SK-N-SH (cell line): ENCODE measurements around the gene PASK. TPM values are rescaled to one million over a fixed set of nuclear protein-coding genes. Genes with fewer than 3 reads are reported as not detected.

ENCODE experiments used
- CTCF ChIA-PET: fragments of 300-600, 350-600 bp; formaldehyde crosslinking; extraction: SDS; loops from one replicate; lab custom pipeline; 2021; lab: Yijun Ruan, JAX
- POLR2A ChIA-PET: fragments of 350-600 bp; sonication (Branson Sonifier 250); formaldehyde crosslinking; extraction: SDS; loops from one replicate; lab custom pipeline; 2020; ENCODE audit warnings: antibody characterized with exemption, inconsistent platforms; lab: Yijun Ruan, JAX
- DNase-seq: peaks from one replicate; pipeline ENCODE4 v3.0.0; 2012
- H2AFZ ChIP-seq: fragments of 200-600 bp; sonication (generic); 2 replicates; pipeline ENCODE4 v1.8.1; 2016; ENCODE audit warnings: antibody characterized with exemption, mild to moderate bottlenecking, low read depth
- H3F3A ChIP-seq: fragments of 200-600 bp; sonication (generic); replicated peaks from 2 replicates; pipeline ENCODE3; 2016; ENCODE audit warnings: antibody characterized with exemption, mild to moderate bottlenecking; ENCODE audit not compliant: insufficient read depth
- H3K27ac ChIP-seq, 2 experiments: fragments of 200-500 bp in 1 of 2; fragments of 200-600 bp in 1 of 2; sonication (Bioruptor generic) in 1 of 2; sonication (generic), shearing (Covaris generic) in 1 of 2; 2 replicates each; pipeline versions ENCODE4 v1.5.1 to v1.6.1; 2014 to 2016; ENCODE audit warnings: low read depth in 2 of 2, inconsistent platforms in 1 of 2, low read length in 1 of 2, mild to moderate bottlenecking in 1 of 2, mixed read lengths in 1 of 2
- H3K27me3 ChIP-seq: fragments of 200-600 bp; sonication (generic), shearing (Covaris generic); 2 replicates; pipeline ENCODE4 v1.6.1; 2016; ENCODE audit warnings: mixed run types; ENCODE audit not compliant: insufficient read depth
- H3K36me3 ChIP-seq, 2 experiments: fragments of 200-500 bp in 1 of 2; fragments of 200-600 bp in 1 of 2; sonication (Bioruptor generic) in 1 of 2; sonication (generic) in 1 of 2; replicated peaks in 1 of 2; 2 replicates each; pipeline versions ENCODE3 to v1.5.1; 2014 to 2016; ENCODE audit warnings: low read length in 1 of 2, mild to moderate bottlenecking in 1 of 2; ENCODE audit not compliant: insufficient read depth in 2 of 2, control insufficient read depth in 1 of 2
- H3K4me1 ChIP-seq, 2 experiments: fragments of 200-500 bp in 1 of 2; fragments of 200-600 bp in 1 of 2; sonication (Bioruptor generic) in 1 of 2; sonication (generic), shearing (Covaris generic) in 1 of 2; 2 replicates each; pipeline versions ENCODE4 v1.5.1 to v1.6.1; 2014 to 2016; ENCODE audit warnings: low read depth in 1 of 2, low read length in 1 of 2, mixed run types in 1 of 2; ENCODE audit not compliant: insufficient read depth in 2 of 2, control insufficient read depth in 1 of 2
- H3K4me2 ChIP-seq: fragments of 200-600 bp; sonication (generic), shearing (Covaris generic); 2 replicates; pipeline ENCODE4 v1.6.1; 2017; ENCODE audit warnings: mixed run types
- H3K4me3 ChIP-seq, 2 experiments: fragments of 200-500 bp in 1 of 2; fragments of 200-600 bp in 1 of 2; sonication (Bioruptor generic) in 1 of 2; sonication (generic), shearing (Covaris generic) in 1 of 2; 2 replicates each; pipeline versions ENCODE4 v1.5.1 to v1.8.1; 2014 to 2016; ENCODE audit warnings: low read depth in 2 of 2, inconsistent platforms in 1 of 2, low read length in 1 of 2, mild to moderate bottlenecking in 1 of 2, mixed read lengths in 1 of 2, moderate library complexity in 1 of 2
- H3K79me2 ChIP-seq: fragments of 200-600 bp; sonication (generic); 2 replicates; pipeline ENCODE4 v1.8.1; 2017; ENCODE audit warnings: mild to moderate bottlenecking; ENCODE audit not compliant: insufficient read depth
- H3K9ac ChIP-seq: fragments of 200-600 bp; sonication (generic); 2 replicates; pipeline ENCODE4 v1.6.1; 2017; ENCODE audit warnings: mixed run types
- H3K9me2 ChIP-seq: fragments of 200-600 bp; sonication (generic); 2 replicates; pipeline ENCODE4 v1.6.1; 2017; ENCODE audit warnings: mixed run types
- H3K9me3 ChIP-seq: fragments of 200-600 bp; sonication (generic); 2 replicates; pipeline ENCODE4 v1.6.1; 2017; ENCODE audit warnings: mixed run types, mild to moderate bottlenecking, moderate library complexity
- H4K20me1 ChIP-seq: fragments of 200-600 bp; sonication (generic); 2 replicates; pipeline ENCODE4 v1.6.1; 2017; ENCODE audit warnings: mild to moderate bottlenecking, mixed run types; ENCODE audit not compliant: insufficient read depth
- CTCF ChIP-seq: fragments of 200-600 bp; sonication (generic); IDR thresholded peaks from 2 replicates; pipeline ENCODE4 v1.6.1; 2017; ENCODE audit warnings: antibody characterized with exemption, mild to moderate bottlenecking, moderate library complexity
- ELF1 ChIP-seq: IDR thresholded peaks from 2 replicates; pipeline ENCODE4 v1.4.0; 2012
- EP300 ChIP-seq, 2 experiments: IDR thresholded peaks; 2 replicates each; pipeline versions ENCODE4 v1.4.0 to v1.6.1; 2012; ENCODE audit warnings: borderline replicate concordance in 1 of 2, low read depth in 1 of 2, low read length in 1 of 2
- FOSL2 ChIP-seq: IDR thresholded peaks from 2 replicates; pipeline ENCODE4 v1.4.0; 2012; ENCODE audit warnings: low read depth, mild to moderate bottlenecking, moderate library complexity, borderline replicate concordance
- FOXJ3 ChIP-seq: sonication (generic); formaldehyde crosslinking; IDR thresholded peaks from 2 replicates; pipeline ENCODE4 v1.5.1; 2020; ENCODE audit warnings: mild to moderate bottlenecking, missing genetic modification reagents
- FOXM1 ChIP-seq: IDR thresholded peaks from 2 replicates; pipeline ENCODE4 v1.4.0; 2012; ENCODE audit warnings: low read depth, mild to moderate bottlenecking
- GABPA ChIP-seq: IDR thresholded peaks from 2 replicates; pipeline ENCODE4 v1.4.0; 2012; ENCODE audit warnings: low read depth, mild to moderate bottlenecking
- GATA2 ChIP-seq: sonication (generic); formaldehyde crosslinking; IDR thresholded peaks from 2 replicates; pipeline ENCODE4 v1.5.0; 2020; ENCODE audit warnings: mild to moderate bottlenecking, missing genetic modification reagents
- IRF3 ChIP-seq: fragments of 150-350 bp; IDR thresholded peaks from 2 replicates; pipeline ENCODE4 v1.6.1; 2016; ENCODE audit warnings: mild to moderate bottlenecking, low read depth, low read length
- MXI1 ChIP-seq: IDR thresholded peaks from 2 replicates; pipeline ENCODE4 v1.6.1; 2012; ENCODE audit warnings: mild to moderate bottlenecking, low read depth, low read length, improper control_type of control experiment
- NFIC ChIP-seq: IDR thresholded peaks from 2 replicates; pipeline ENCODE4 v1.4.0; 2012; ENCODE audit warnings: borderline replicate concordance
- POLR2AphosphoS5 ChIP-seq: IDR thresholded peaks from 2 replicates; pipeline ENCODE4 v1.6.1; 2012; ENCODE audit warnings: low read depth, low read length
- RAD21 ChIP-seq: IDR thresholded peaks from 2 replicates; pipeline ENCODE4 v1.6.1; 2012; ENCODE audit warnings: mild to moderate bottlenecking, low read length
- RCOR1 ChIP-seq: fragments of 150-350 bp; IDR thresholded peaks from 2 replicates; pipeline ENCODE4 v1.6.1; 2017; ENCODE audit warnings: antibody characterized with exemption, low read length
- RXRA ChIP-seq: IDR thresholded peaks from 2 replicates; pipeline ENCODE4 v1.4.0; 2012; ENCODE audit warnings: low read depth, mild to moderate bottlenecking, borderline replicate concordance
- SIN3A ChIP-seq: IDR thresholded peaks from 2 replicates; pipeline ENCODE4 v1.6.1; 2012; ENCODE audit warnings: low read depth, mild to moderate bottlenecking, low read length, moderate library complexity, borderline replicate concordance
- TAF1 ChIP-seq: IDR thresholded peaks from 2 replicates; pipeline ENCODE4 v1.6.1; 2012; ENCODE audit warnings: low read depth, mild to moderate bottlenecking, low read length, moderate library complexity, borderline replicate concordance
- TEAD4 ChIP-seq: IDR thresholded peaks from 2 replicates; pipeline ENCODE4 v1.4.0; 2012; ENCODE audit warnings: mild to moderate bottlenecking, borderline replicate concordance; ENCODE audit not compliant: insufficient read depth
- USF1 ChIP-seq: IDR thresholded peaks from 2 replicates; pipeline ENCODE4 v1.4.0; 2012; ENCODE audit warnings: low read depth, borderline replicate concordance
- USF2 ChIP-seq: fragments of 150-350 bp; IDR thresholded peaks from 2 replicates; pipeline ENCODE4 v1.6.1; 2017; ENCODE audit warnings: antibody characterized with exemption, low read length, low read depth, borderline replicate concordance
- WGBS: methylation state at CpG from one replicate; pipeline ENCODE4 v1.1.6; 2017; ENCODE audit warnings: low lambda C conversion rate; 5-methylcytosine and 5-hydroxymethylcytosine counted together
- polyA plus RNA-seq, 3 experiments: library from polyadenylated mRNA; depleted of rRNA; stranded (reverse); fragments of >200 nt; gene quantifications; 2 replicates each; pipeline ENCODE4 v1.2.3, GENCODE V29; 2012

Gene PASK
- polyA plus RNA-seq, 1 of the 3 experiments (the other 2 are of a cell fraction) = 6.3 TPM

- Histone ChIP-seq H2AFZ (no peak overlapping the region), H3K4me2 (no peak overlapping the region), H3K9ac (no peak overlapping the region), H3K36me3 (no peaks in the 10 kb centered on the region), H3F3A (no peaks in the 10 kb centered on the region), H3K27me3 (no peaks in the 10 kb centered on the region), H3K9me2 (no peaks in the 10 kb centered on the region), H4K20me1 (no peaks in the 10 kb centered on the region), H3K4me1 (no peaks in the 10 kb centered on the region; a peak in 1 of 4 replicates), H3K9me3 (no peaks in the 10 kb centered on the region), H3K4me3 (no peak overlapping the region), H3K27ac (no peak overlapping the region), H3K79me2 (no peaks in the 10 kb centered on the region)
- no peak for TF ChIP-seq FOSL2
- TF ChIP-seq RCOR1 = no peak
- no peak for TF ChIP-seq GATA2 (CRISPR knock-in tag)
- no peak for TF ChIP-seq RXRA
- no peak for TF ChIP-seq NFIC
- TF ChIP-seq CTCF = no peak
- TF ChIP-seq MXI1 = no peak
- TF ChIP-seq POLR2AphosphoS5 = no peak
- no peak for TF ChIP-seq IRF3
- no peak for TF ChIP-seq FOXM1
- TF ChIP-seq EP300 (IDR thresholded peaks at IDR 0.05; ENCODE audit: borderline replicate concordance in 1 of 2, low read depth in 1 of 2, low read length in 1 of 2) = no peak
- no peak for TF ChIP-seq USF2
- no peak for TF ChIP-seq USF1
- no peak for TF ChIP-seq ELF1
- no peak for TF ChIP-seq FOXJ3 (CRISPR knock-in tag)
- no peak for TF ChIP-seq TAF1
- no peak for TF ChIP-seq TEAD4
- TF ChIP-seq RAD21 = no peak
- TF ChIP-seq GABPA = no peak
- no peak for TF ChIP-seq SIN3A
- CTCF ChIA-PET = interaction anchor here (0.9 to 2.8 kb wide), 4 partner anchors 10 to 216 kb away, joined by 4 to 11 read pairs (median 8); no protein-coding TSS in a partner anchor
- no peak for DNase-seq
- 56% methylated on average over 6 of the region's 21 CpGs for WGBS
- POLR2A ChIA-PET = no interaction called here
These were observed 81.7 kb downstream of the PASK start for GRCh38 chr2:241067501-241068135.
